HepG2 (cell line): ENCODE measurements around the gene PARM1. TPM values are rescaled to one million over a fixed set of nuclear protein-coding genes. Genes with fewer than 3 reads are reported as not detected.

Experiments used
- ATAC-seq: fragments of 200-7000 bp; cut with Tn5 transposase; 3 replicates; pipeline ENCODE4 v1.9.1; 2020; ENCODE audit warnings: mild to moderate bottlenecking, moderate library complexity
- BruUV-seq: library from RNA; stranded (reverse); fragments of 400-500 nt; replicated peaks from 2 replicates; lab custom pipeline; 2021; lab: Mats Ljungman, UMichigan
- CTCF ChIA-PET: fragments of 300-600 bp; formaldehyde crosslinking; extraction: SDS; loops from one replicate; lab custom pipeline; 2021; ENCODE audit warnings: low total read pairs, inconsistent platforms, low intra/inter-chr PET ratio; lab: Yijun Ruan, JAX
- POLR2A ChIA-PET: fragments of 350-600 bp; sonication (Branson Sonifier 250); formaldehyde crosslinking; loops from one replicate; lab custom pipeline; 2020; ENCODE audit warnings: antibody characterized with exemption, inconsistent platforms; lab: Yijun Ruan, JAX
- DNase-seq: peaks from one replicate; pipeline ENCODE4 v3.0.0-alpha.2; 2015; ENCODE audit warnings: low spot score
- FAIRE-seq: peaks from 3 replicates; lab custom pipeline; 2011; peaks lifted over from hg19 to GRCh38; lab: Jason Lieb, UNC
- H2AFZ ChIP-seq: one replicate; pipeline ENCODE4 v1.6.1; 2011; ENCODE audit warnings: low read length, inconsistent platforms
- H3K27ac ChIP-seq: fragments of 300-600 bp; 3 replicates; pipeline ENCODE4 v1.8.0; 2011; ENCODE audit warnings: mixed run types, mild to moderate bottlenecking, mixed read lengths, low read length, inconsistent platforms; ENCODE audit not compliant: insufficient read depth; ENCODE audit errors: extremely low read length
- H3K27me3 ChIP-seq, 2 experiments: fragments of 200-600 bp in 1 of 2; 2 replicates in 1 of 2; 3 replicates in 1 of 2; pipeline versions ENCODE4 v1.6.0 to v1.8.0; 2011; ENCODE audit warnings: low read length in 2 of 2, mild to moderate bottlenecking in 2 of 2, moderate library complexity in 2 of 2, inconsistent platforms in 1 of 2; ENCODE audit not compliant: insufficient read depth in 2 of 2, control insufficient read depth in 1 of 2
- H3K36me3 ChIP-seq, 2 experiments: fragments of 200-600 bp in 1 of 2; replicated peaks in 1 of 2; 2 replicates in 1 of 2; 3 replicates in 1 of 2; pipeline versions ENCODE4 v1.5.1 to v1.8.0; 2011; ENCODE audit warnings: low read length in 2 of 2, inconsistent platforms in 1 of 2; ENCODE audit not compliant: insufficient read depth in 2 of 2, control insufficient read depth in 1 of 2
- H3K4me1 ChIP-seq: 2 replicates; pipeline ENCODE4 v1.5.1; 2012; ENCODE audit warnings: low read length, inconsistent platforms; ENCODE audit not compliant: insufficient read depth
- H3K4me2 ChIP-seq: 2 replicates; pipeline ENCODE4 v1.6.0; 2011; ENCODE audit warnings: low read depth, low read length, inconsistent platforms
- H3K4me3 ChIP-seq, 3 experiments: fragments of 200-600 bp in 1 of 3; sonication (generic), shearing (Covaris generic) in 1 of 3; replicated peaks in 1 of 3; 2 replicates each; pipeline ENCODE4 v1.5.1; 2011 to 2016; ENCODE audit warnings: low read length in 3 of 3, inconsistent platforms in 2 of 3, low read depth in 2 of 3, mild to moderate bottlenecking in 2 of 3, control low read depth in 1 of 3, mixed read lengths in 1 of 3; ENCODE audit not compliant: insufficient read depth in 1 of 3
- H3K79me2 ChIP-seq: one replicate; pipeline ENCODE4 v1.6.1; 2011; ENCODE audit warnings: low read length, inconsistent platforms; ENCODE audit not compliant: insufficient read depth
- H3K9ac ChIP-seq: 2 replicates; pipeline ENCODE4 v1.6.0; 2011; ENCODE audit warnings: mild to moderate bottlenecking, low read depth, low read length, inconsistent platforms; ENCODE audit not compliant: insufficient read depth
- H3K9me3 ChIP-seq: 2 replicates; pipeline ENCODE4 v1.5.1; 2012; ENCODE audit warnings: mild to moderate bottlenecking, low read length
- H4K20me1 ChIP-seq: 2 replicates; pipeline ENCODE4 v1.6.0; 2011; ENCODE audit warnings: inconsistent platforms, mild to moderate bottlenecking, low read length, moderate library complexity; ENCODE audit not compliant: insufficient read depth
- MAFK ChIP-seq, 2 experiments: IDR thresholded peaks in 1 of 2; conservative IDR thresholded peaks in 1 of 2; 2 replicates each; pipeline ENCODE4 v1.6.1; 2011; ENCODE audit warnings: improper control_type of control experiment in 2 of 2, low read length in 2 of 2
- MTF1 ChIP-seq: sonication (generic); formaldehyde crosslinking; IDR thresholded peaks from 2 replicates; pipeline ENCODE4 v1.5.0; 2020; ENCODE audit warnings: missing genetic modification reagents
- NR2F2 ChIP-seq: IDR thresholded peaks from 2 replicates; pipeline ENCODE4 v1.6.1; 2012; ENCODE audit warnings: low read depth, inconsistent platforms, borderline replicate concordance
- PHF20 ChIP-seq: sonication (generic); formaldehyde crosslinking; IDR thresholded peaks from 2 replicates; pipeline ENCODE4 v1.5.0; 2020; ENCODE audit warnings: mild to moderate bottlenecking, missing genetic modification reagents
- ZFP1 ChIP-seq: IDR thresholded peaks from 2 replicates; pipeline ENCODE4 v1.6.1; 2016
- ZNF761 ChIP-seq: sonication (generic); formaldehyde crosslinking; conservative IDR thresholded peaks from 2 replicates; pipeline ENCODE4 v1.4.0; 2020; ENCODE audit warnings: mild to moderate bottlenecking, missing genetic modification reagents
- WGBS: methylation state at CpG from one replicate; pipeline ENCODE4 v1.1.6; 2017; ENCODE audit warnings: low lambda C conversion rate; 5-methylcytosine and 5-hydroxymethylcytosine counted together
- in situ Hi-C: cut with HindIII; loops from 2 replicates; pipeline ENCODE4 v1.10.0; 2017; ENCODE audit warnings: low pct_unique_long_range_greater_than_20kb; ENCODE audit not compliant: extremely low pct_ligation_motif_present
- intact Hi-C: fragments of 100-400 bp; cut with micrococcal nuclease; formaldehyde crosslinking; loops from one replicate; pipeline ENCODE4 v1.10.0; 2022; ENCODE audit not compliant: unreplicated experiment
- polyA plus RNA-seq, 8 experiments: library from polyadenylated mRNA; depleted of rRNA in 3 of 8; stranded (reverse) in 7 of 8; unstranded in 1 of 8; fragments of >200 nt; fragmentation: Illumina TruSeq in 4 of 8; extraction: Trizol in 4 of 8; gene quantifications; 2 replicates each; pipeline versions ENCODE4 v1.2.1 to v1.2.3, GENCODE V29; 2011 to 2016; ENCODE audit warnings: low read depth in 4 of 8, missing spikeins in 1 of 8, mixed read lengths in 1 of 8; ENCODE audit not compliant: insufficient read depth in 1 of 8
- total RNA-seq, 5 experiments: library from RNA; depleted of rRNA; stranded (reverse); fragments of >200 nt; fragmentation: Illumina TruSeq; extraction: Trizol; gene quantifications; 2 replicates each; pipeline ENCODE4 v1.2.3, GENCODE V29; 2016; ENCODE audit warnings: low read depth in 1 of 5

Gene PARM1
- total and polyA plus RNA-seq, 2 of the 13 experiments (the other 11 are each of a cell fraction or from before 2014, with no cell fraction given) = not detected

- FAIRE-seq (no peak), ATAC-seq (no peak), DNase-seq (no peak)
- H4K20me1 ChIP-seq = no peaks in the 10 kb centered on the region
- no peaks in the 10 kb centered on the region for H3K79me2 ChIP-seq
- H3K4me2 ChIP-seq = no peak overlapping the region
- no peak overlapping the region for H3K4me3 ChIP-seq
- intact Hi-C loops = no loop called here
- no peaks in the 10 kb centered on the region for H3K9me3 ChIP-seq
- no peaks in the 10 kb centered on the region for H3K4me1 ChIP-seq
- ChIA-PET CTCF (interaction anchor here (1.0 kb wide), 1 partner anchor 30 kb away, joined by 3 read pairs; no protein-coding TSS in a partner anchor), POLR2A (no interaction called here)
- BruUV-seq = no TSS peak
- no peak overlapping the region for H2AFZ ChIP-seq
- no peak for TF ChIP-seq ZFP1 (CRISPR knock-in tag)
- H3K27me3 ChIP-seq = no peaks in the 10 kb centered on the region
- H3K9ac ChIP-seq = no peak overlapping the region
- 67% methylated on average over 3 of the region's 3 CpGs for WGBS
- H3K27ac ChIP-seq = no peak overlapping the region
- no peaks in the 10 kb centered on the region for H3K36me3 ChIP-seq
- in situ Hi-C loops = no loop called here
These were observed 28.3 kb upstream of the PARM1 start for GRCh38 chr4:74904509-74905065.

GRCh38 chr4:74906771-74907170 lies 26.1 kb upstream of the PARM1 start:
- no peak overlapping the region for H3K27ac ChIP-seq
- no peak overlapping the region for H3K4me3 ChIP-seq
- no peak for DNase-seq
- H4K20me1 ChIP-seq = no peaks in the 10 kb centered on the region
- intact Hi-C loops (no loop called here), in situ Hi-C loops (no loop called here)
- no peak overlapping the region for H3K9ac ChIP-seq
- FAIRE-seq = no peak
- H3K9me3 ChIP-seq = no peaks in the 10 kb centered on the region
- no TSS peak for BruUV-seq
- ATAC-seq = no peak
- ChIA-PET CTCF (no interaction called here), POLR2A (no interaction called here)
- no peaks in the 10 kb centered on the region for H3K36me3 ChIP-seq
- no peak overlapping the region for H2AFZ ChIP-seq
- H3K79me2 ChIP-seq = no peaks in the 10 kb centered on the region
- 1% methylated on average over 2 of the region's 2 CpGs for WGBS
- H3K4me2 ChIP-seq = no peak overlapping the region
- TF ChIP-seq MTF1 (CRISPR knock-in tag) (no peak), NR2F2 (no peak), PHF20 (CRISPR knock-in tag) (no peak), MAFK (conservative IDR thresholded peaks at IDR 0.05 in 1 of 2, IDR thresholded peaks at IDR 0.05 in 1 of 2; ENCODE audit: low read length in 2 of 2) (peak in 1 of 2 experiments; percentile 19; a peak in 1 of 4 replicates), ZNF761 (CRISPR knock-in tag) (no peak)
- H3K4me1 ChIP-seq = no peaks in the 10 kb centered on the region
- H3K27me3 ChIP-seq = no peaks in the 10 kb centered on the region
